BE2C (cell line): ENCODE data around the gene SLCO1C1.

Experiments
- DNase-seq: peaks from one replicate; pipeline ENCODE4 v3.0.0-alpha.2; 2020
- H3K27me3 ChIP-seq: fragments of 250-450 bp; sonication (Bioruptor Pico); 2 replicates; pipeline ENCODE4 v1.5.1; 2020; ENCODE audit warnings: mild to moderate bottlenecking
- H3K36me3 ChIP-seq: fragments of 250-450 bp; sonication (Bioruptor Pico); 2 replicates; pipeline ENCODE4 v1.5.1; 2020; ENCODE audit warnings: mild to moderate bottlenecking
- H3K4me1 ChIP-seq: fragments of 250-450 bp; sonication (Bioruptor Pico); 2 replicates; pipeline ENCODE4 v1.5.1; 2020
- H3K4me3 ChIP-seq: 2 replicates; pipeline ENCODE4 v1.5.1; 2011; ENCODE audit warnings: low read depth, low read length
- H3K9me3 ChIP-seq: fragments of 250-450 bp; sonication (Bioruptor Pico); 2 replicates; pipeline ENCODE4 v1.5.1; 2020
- CTCF ChIP-seq: IDR thresholded peaks from 2 replicates; pipeline ENCODE4 v1.5.1; 2012; ENCODE audit warnings: mild to moderate bottlenecking, low read depth, low read length

Gene SLCO1C1

GRCh38 chr12:20681334-20681733 lies 13.8 kb upstream of the SLCO1C1 start:
- H3K9me3 ChIP-seq = no peaks in the 10 kb centered on the region
- H3K4me3 ChIP-seq = no peak overlapping the region
- no peak for TF ChIP-seq CTCF

GRCh38 chr12:20696181-20696905 lies 1.2 kb downstream of the SLCO1C1 start:
- Histone ChIP-seq H3K36me3 (no peaks in the 10 kb centered on the region), H3K27me3 (peaks cover 8% of the 10 kb centered on the region), H3K4me3 (no peak overlapping the region), H3K9me3 (no peaks in the 10 kb centered on the region), H3K4me1 (no peaks in the 10 kb centered on the region)
- no peak for TF ChIP-seq CTCF
- DNase-seq = no peak

More at GRCh38 chr12:20681334-20681733, 13.8 kb upstream of the SLCO1C1 start:
- no peak for DNase-seq
- Histone ChIP-seq H3K36me3 (no peaks in the 10 kb centered on the region), H3K4me1 (no peaks in the 10 kb centered on the region), H3K27me3 (no peaks in the 10 kb centered on the region)

DNA sequence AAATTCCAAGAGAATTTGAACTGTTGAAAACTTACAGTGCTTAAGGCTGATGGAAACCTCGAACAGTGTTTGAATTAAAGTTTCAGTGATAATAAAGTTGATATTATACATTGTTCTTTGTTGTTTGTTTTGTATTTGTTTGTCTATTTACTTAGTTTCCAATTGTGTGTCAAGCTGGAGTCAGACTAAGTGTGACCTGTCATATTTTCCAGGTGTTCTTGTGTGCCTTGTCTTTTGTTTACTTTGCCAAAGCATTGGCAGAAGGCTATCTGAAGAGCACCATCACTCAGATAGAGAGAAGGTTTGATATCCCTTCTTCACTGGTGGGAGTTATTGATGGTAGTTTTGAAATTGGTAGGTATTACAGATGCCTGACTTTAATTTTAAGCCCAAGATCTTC lies 6.0 kb downstream of the SLCO1C1 start:
- Histone ChIP-seq H3K4me3 (no peak overlapping the region), H3K36me3 (no peaks in the 10 kb centered on the region), H3K27me3 (peaks cover 17% of the 10 kb centered on the region), H3K4me1 (no peaks in the 10 kb centered on the region), H3K9me3 (no peaks in the 10 kb centered on the region)
- DNase-seq = no peak
- no peak for TF ChIP-seq CTCF

GRCh38 chr12:20704860-20705259 lies 9.7 kb downstream of the SLCO1C1 start:
- Histone ChIP-seq H3K9me3 (no peaks in the 10 kb centered on the region), H3K36me3 (no peaks in the 10 kb centered on the region), H3K27me3 (peaks cover 15% of the 10 kb centered on the region), H3K4me3 (no peak overlapping the region), H3K4me1 (no peaks in the 10 kb centered on the region)
- no peak for DNase-seq
- no peak for TF ChIP-seq CTCF

GRCh38 chr12:20711846-20712245 lies 16.7 kb downstream of the SLCO1C1 start:
- no peak for DNase-seq
- Histone ChIP-seq H3K4me1 (no peaks in the 10 kb centered on the region), H3K36me3 (no peaks in the 10 kb centered on the region), H3K4me3 (no peak overlapping the region), H3K9me3 (no peaks in the 10 kb centered on the region), H3K27me3 (peaks cover 6% of the 10 kb centered on the region; the same call in 1 of the 2 replicates)
- no peak for TF ChIP-seq CTCF

DNA sequence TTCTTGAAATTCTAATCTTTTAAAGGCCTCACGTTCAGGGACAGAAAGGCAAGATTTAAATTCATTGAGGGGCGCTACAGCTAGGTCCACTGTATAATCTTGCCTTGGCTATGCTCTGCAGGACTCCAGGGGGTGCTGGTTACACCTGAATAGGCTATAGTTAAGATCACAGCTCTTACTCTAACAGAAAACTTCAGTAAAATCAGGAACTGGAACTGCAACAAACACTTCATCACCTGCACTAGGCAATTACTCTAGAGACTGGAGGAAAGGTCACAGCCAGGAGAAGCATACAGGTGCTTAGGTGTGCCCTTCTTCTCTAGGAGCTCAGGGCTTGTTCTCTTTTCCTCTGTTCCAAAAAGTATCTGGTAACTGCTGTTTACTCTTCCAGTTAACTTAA lies 20.9 kb downstream of the SLCO1C1 start:
- no peak for TF ChIP-seq CTCF
- Histone ChIP-seq H3K9me3 (no peaks in the 10 kb centered on the region), H3K4me3 (no peak overlapping the region), H3K36me3 (no peaks in the 10 kb centered on the region), H3K4me1 (no peaks in the 10 kb centered on the region), H3K27me3 (peaks cover 8% of the 10 kb centered on the region; the same call in 1 of the 2 replicates)
- DNase-seq = no peak
